Body of pancreas (tissue), 4 donors: ENCODE results near the gene METTL23.
A peak's percentile ranks its signal among the peaks of the same experiment; 100 is the strongest.

Experiments used
- CTCF ChIP-seq, 7 experiments: fragments of 450-650 bp in 4 of 7; fragments of 200-600 bp in 3 of 7; sonication (generic) in 3 of 7; IDR thresholded peaks; one replicate each; pipeline ENCODE4 v1.5.1; 2016 to 2019; ENCODE audit warnings: antibody characterized with exemption in 7 of 7
- POLR2A ChIP-seq, 3 donors: fragments of 450-650 bp; IDR thresholded peaks; one replicate each; pipeline ENCODE4 v1.6.1; 2016; ENCODE audit warnings: antibody characterized with exemption in 3 of 3, mild to moderate bottlenecking in 2 of 3

GRCh38 chr17:76726231-76726775 lies 336 bp upstream of the METTL23 start, which contains the start of gene JMJD6:
- TF ChIP-seq CTCF (IDR thresholded peaks at IDR 0.05) (peak in 1 of 7 experiments; percentile 4), POLR2A (IDR thresholded peaks at IDR 0.05) (peak; percentile 96 to 99 (median 99))
